Breast epithelium (tissue), 4 donors: ENCODE results near the gene ARHGEF25. TPM values are rescaled to one million over a fixed set of nuclear protein-coding genes. Genes with fewer than 3 reads are reported as not detected.
"Not testable (repeated sequence)": the region's sequence is repeated elsewhere in the genome, so short reads cannot be mapped to it uniquely, and the experiment has no call there.

Experiments used
- DNase-seq, 2 donors: peaks; one replicate each; pipeline ENCODE4 v3.0.0-alpha.2; 2019; ENCODE audit warnings: low spot score in 2 of 2
- H3K27ac ChIP-seq, 2 donors: fragments of 200-600 bp; sonication (generic) in 1 of 2; one replicate each; pipeline ENCODE4 v1.5.1; 2016 to 2019; ENCODE audit warnings: mild to moderate bottlenecking in 1 of 2
- H3K27me3 ChIP-seq, 2 donors: fragments of 200-600 bp; sonication (generic) in 1 of 2; one replicate each; pipeline versions ENCODE4 v1.5.1 to v1.6.0; 2017 to 2019; ENCODE audit warnings: control low read depth in 1 of 2, mild to moderate bottlenecking in 1 of 2
- H3K36me3 ChIP-seq: fragments of 200-600 bp; one replicate; pipeline ENCODE4 v1.5.1; 2019
- H3K4me1 ChIP-seq, 2 donors: fragments of 200-600 bp; sonication (generic); one replicate each; pipeline ENCODE4 v1.5.1; 2016 to 2019; ENCODE audit warnings: control low read depth in 1 of 2
- H3K4me3 ChIP-seq, 3 donors: fragments of 200-600 bp; sonication (generic); 1 replicate in 2 of 3; 2 replicates in 1 of 3; pipeline ENCODE4 v1.5.1; 2016 to 2019; ENCODE audit warnings: mild to moderate bottlenecking in 3 of 3, moderate library complexity in 2 of 3
- H3K9me3 ChIP-seq, 2 donors: fragments of 200-600 bp; sonication (generic) in 1 of 2; one replicate each; pipeline ENCODE4 v1.5.1; 2016 to 2019; ENCODE audit warnings: control low read depth in 1 of 2
- POLR2A ChIP-seq: fragments of 450-650 bp; IDR thresholded peaks from one replicate; pipeline ENCODE4 v1.6.1; 2016; ENCODE audit warnings: antibody characterized with exemption, mild to moderate bottlenecking, moderate library complexity
- POLR2AphosphoS5 ChIP-seq, 3 donors: sonication (generic); formaldehyde crosslinking; IDR thresholded peaks; one replicate each; pipeline ENCODE4 v1.6.1; 2017; ENCODE audit warnings: antibody characterized with exemption in 3 of 3
- intact Hi-C: fragments of 100-400 bp; cut with DNase I; formaldehyde crosslinking; loops from one replicate; pipeline ENCODE4 v1.15.1; 2023; ENCODE audit warnings: low total_unique reads
- total RNA-seq, 3 donors: library from RNA; depleted of rRNA; stranded (reverse); fragments of >200 nt; gene quantifications; one replicate each; pipeline ENCODE4 v1.1.0, GENCODE V29; 2016
- TF ChIP-seq, protein P1 (sequence below), 3 donors: fragments of 450-650 bp; IDR thresholded peaks; one replicate each; pipeline ENCODE4 v1.5.1; 2016 to 2017; ENCODE audit warnings: antibody characterized with exemption in 3 of 3, mild to moderate bottlenecking in 3 of 3, moderate library complexity in 3 of 3

ARHGEF25 gene
- 10 to 100 TPM in 2 of 3 donors, 1 to 10 TPM in 1; 8.3 to 28.2 (median 19.2) TPM for total RNA-seq

DNA sequence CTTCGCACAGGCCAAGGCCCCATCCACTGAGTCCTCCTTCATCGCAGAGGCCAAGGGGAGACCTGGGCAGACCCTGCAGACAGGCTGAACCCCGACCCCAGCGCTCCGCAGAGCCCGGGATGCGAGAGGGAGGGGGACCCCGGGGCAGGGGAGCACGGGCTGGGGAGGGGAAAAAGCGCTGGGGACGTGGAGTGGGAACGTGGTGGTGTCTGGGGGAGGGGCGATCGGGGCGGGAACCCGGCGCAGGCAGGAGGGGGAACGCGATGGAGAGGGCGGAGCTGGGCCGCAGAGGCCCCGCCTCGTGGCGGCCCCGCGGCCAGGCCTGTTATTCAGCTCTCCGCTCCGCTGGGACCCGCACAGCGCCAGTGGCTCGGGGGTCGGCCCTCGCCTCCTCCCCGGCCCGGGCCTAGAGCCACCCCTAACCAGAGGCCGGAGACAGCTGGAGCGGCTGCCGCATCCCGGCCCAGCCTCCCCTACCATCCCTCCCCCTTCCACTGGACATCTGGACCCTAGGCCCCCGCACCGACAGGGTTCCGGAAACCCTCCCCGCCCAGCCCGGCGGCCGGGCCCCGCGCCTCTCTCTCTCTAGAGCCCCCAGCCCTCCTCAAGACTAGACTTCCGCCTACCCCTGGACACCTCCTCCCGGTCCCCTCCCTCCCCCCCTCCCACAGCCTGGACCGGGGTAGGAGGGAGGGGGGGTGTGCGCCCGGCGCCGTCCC, at the start of gene ARHGEF25:
TSS of gene ARHGEF25 (plus strand) at position 328 of the 719 bp plus-strand sequence. CDS start 460 bp downstream, outside the sequence.
- intact Hi-C loops: no loop called here
- H3K27me3 ChIP-seq: no peaks in the 10 kb centered on the region
- H3K4me3 ChIP-seq: peak within 1 kb of the TSS; percentile 57 to 90 (median 77)
- H3K4me1 ChIP-seq: no peaks in the 10 kb centered on the region
- H3K36me3 ChIP-seq: no peaks in the 10 kb centered on the region
- H3K27ac ChIP-seq: peak within 1 kb of the TSS; percentile 85 to 96
- DNase-seq: peak in 1 of 2 donors; percentile 56
- TF ChIP-seq, protein P1, sequence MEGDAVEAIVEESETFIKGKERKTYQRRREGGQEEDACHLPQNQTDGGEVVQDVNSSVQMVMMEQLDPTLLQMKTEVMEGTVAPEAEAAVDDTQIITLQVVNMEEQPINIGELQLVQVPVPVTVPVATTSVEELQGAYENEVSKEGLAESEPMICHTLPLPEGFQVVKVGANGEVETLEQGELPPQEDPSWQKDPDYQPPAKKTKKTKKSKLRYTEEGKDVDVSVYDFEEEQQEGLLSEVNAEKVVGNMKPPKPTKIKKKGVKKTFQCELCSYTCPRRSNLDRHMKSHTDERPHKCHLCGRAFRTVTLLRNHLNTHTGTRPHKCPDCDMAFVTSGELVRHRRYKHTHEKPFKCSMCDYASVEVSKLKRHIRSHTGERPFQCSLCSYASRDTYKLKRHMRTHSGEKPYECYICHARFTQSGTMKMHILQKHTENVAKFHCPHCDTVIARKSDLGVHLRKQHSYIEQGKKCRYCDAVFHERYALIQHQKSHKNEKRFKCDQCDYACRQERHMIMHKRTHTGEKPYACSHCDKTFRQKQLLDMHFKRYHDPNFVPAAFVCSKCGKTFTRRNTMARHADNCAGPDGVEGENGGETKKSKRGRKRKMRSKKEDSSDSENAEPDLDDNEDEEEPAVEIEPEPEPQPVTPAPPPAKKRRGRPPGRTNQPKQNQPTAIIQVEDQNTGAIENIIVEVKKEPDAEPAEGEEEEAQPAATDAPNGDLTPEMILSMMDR (IDR thresholded peaks at IDR 0.05): no peak
- TF ChIP-seq POLR2AphosphoS5 (IDR thresholded peaks at IDR 0.05): peak in 2 of 3 donors; percentile 10 to 14
- peak; percentile 44 for TF ChIP-seq POLR2A
- no peaks in the 10 kb centered on the region for H3K9me3 ChIP-seq

DNA sequence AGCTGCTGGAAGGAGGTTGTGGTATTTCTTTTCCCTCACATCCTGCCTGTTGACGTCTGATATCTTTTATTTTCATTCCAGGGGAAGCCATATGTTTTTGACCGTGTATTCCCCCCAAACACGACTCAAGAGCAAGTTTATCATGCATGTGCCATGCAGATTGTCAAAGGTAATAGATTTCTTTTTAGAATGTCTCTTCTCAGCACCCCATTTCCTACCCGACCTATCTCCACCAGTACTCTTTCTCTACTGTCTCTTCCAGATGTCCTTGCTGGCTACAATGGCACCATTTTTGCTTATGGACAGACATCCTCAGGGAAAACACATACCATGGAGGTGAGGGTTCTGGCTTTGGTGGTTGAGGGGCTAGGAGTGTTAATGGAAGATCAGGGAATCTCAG, 47.9 kb upstream of the ARHGEF25 start:
- Histone ChIP-seq H3K36me3 (no peaks in the 10 kb centered on the region), H3K27me3 (no peaks in the 10 kb centered on the region), H3K4me1 (no peaks in the 10 kb centered on the region), H3K27ac (no peak overlapping the region), H3K4me3 (no peak overlapping the region), H3K9me3 (no peaks in the 10 kb centered on the region)
- intact Hi-C loops: no loop called here
- TF ChIP-seq POLR2AphosphoS5 (IDR thresholded peaks at IDR 0.05): no peak
- TF ChIP-seq, protein P1 (IDR thresholded peaks at IDR 0.05): no peak
- no peak for DNase-seq

DNA sequence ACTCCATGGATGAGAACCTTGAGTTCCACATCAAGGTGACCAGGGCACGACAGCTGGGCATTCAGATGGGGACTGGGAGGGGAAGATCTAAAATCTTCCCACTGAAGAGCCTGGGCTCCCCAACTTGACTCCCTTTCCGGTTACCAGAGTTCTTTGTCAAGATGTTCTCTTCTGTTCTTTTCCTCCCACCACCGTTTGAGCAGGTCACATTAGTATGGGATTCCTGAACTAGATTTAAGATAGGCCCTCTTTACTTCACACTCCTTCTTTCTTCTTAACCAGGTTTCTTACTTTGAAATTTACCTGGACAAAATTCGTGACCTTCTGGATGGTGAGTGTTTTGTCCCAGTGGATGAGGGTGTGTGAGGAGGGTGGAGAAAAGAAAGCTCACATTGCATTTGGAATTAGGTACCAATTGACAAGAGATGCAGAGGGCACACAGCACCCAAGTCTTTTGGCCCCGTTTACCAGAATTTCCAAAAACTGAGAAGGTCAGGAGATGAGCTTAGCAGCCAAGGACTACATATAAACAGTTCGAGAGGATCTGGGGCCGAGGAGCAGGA, 47.0 kb upstream of the ARHGEF25 start:
- DNase-seq: no peak
- no peaks in the 10 kb centered on the region for H3K36me3 ChIP-seq
- H3K9me3 ChIP-seq: no peaks in the 10 kb centered on the region
- H3K27ac ChIP-seq: no peak overlapping the region
- intact Hi-C loops: no loop called here
- H3K27me3 ChIP-seq: no peaks in the 10 kb centered on the region
- TF ChIP-seq POLR2AphosphoS5 (IDR thresholded peaks at IDR 0.05): no peak
- TF ChIP-seq POLR2A: no peak
- TF ChIP-seq, protein P1 (IDR thresholded peaks at IDR 0.05): no peak
- H3K4me1 ChIP-seq: no peaks in the 10 kb centered on the region
- no peak overlapping the region for H3K4me3 ChIP-seq

DNA sequence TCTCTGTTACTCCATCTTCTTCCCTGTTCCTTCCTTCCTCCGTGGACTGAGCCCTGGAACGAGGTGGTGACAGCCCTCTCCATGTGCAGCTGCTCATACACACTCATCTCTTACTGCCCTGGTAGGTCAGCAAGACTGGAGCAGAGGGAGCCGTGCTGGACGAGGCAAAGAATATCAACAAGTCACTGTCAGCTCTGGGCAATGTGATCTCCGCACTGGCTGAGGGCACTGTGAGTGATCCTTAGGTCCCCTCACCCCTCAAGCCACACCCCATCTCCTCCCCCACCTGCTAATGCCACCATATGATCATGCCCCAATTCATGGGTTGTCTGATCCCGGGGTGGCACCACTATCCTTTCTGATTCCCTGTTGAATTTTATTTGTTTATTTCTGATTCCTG, 42.4 kb upstream of the ARHGEF25 start:
- Histone ChIP-seq H3K4me3 (no peak overlapping the region), H3K9me3 (no peaks in the 10 kb centered on the region), H3K27me3 (no peaks in the 10 kb centered on the region), H3K27ac (no peak overlapping the region), H3K4me1 (no peaks in the 10 kb centered on the region), H3K36me3 (no peaks in the 10 kb centered on the region)
- no peak for DNase-seq
- TF ChIP-seq POLR2A: no peak
- no peak for TF ChIP-seq POLR2AphosphoS5 (IDR thresholded peaks at IDR 0.05)
- TF ChIP-seq, protein P1 (IDR thresholded peaks at IDR 0.05): no peak
- intact Hi-C loops: no loop called here

DNA sequence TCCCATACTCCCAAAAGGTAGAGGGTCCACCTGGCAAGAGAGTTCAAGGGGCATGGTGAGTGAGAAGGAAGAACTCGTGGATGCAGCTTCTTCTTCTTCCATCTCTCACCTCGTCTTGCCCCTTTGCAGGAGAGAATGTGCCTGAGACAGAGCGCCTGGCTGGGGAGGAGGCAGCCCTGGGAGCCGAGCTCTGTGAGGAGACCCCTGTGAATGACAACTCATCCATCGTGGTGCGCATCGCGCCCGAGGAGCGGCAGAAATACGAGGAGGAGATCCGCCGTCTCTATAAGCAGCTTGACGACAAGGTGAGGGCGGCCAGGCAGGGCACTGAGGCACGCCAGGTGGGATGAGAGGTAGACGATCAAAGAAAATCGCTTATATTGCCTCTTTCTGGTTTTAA, 41.4 kb upstream of the ARHGEF25 start:
- H3K4me3 ChIP-seq: no peak overlapping the region
- no peak overlapping the region for H3K27ac ChIP-seq
- no peaks in the 10 kb centered on the region for H3K9me3 ChIP-seq
- TF ChIP-seq, protein P1 (IDR thresholded peaks at IDR 0.05): no peak
- TF ChIP-seq POLR2AphosphoS5 (IDR thresholded peaks at IDR 0.05) (no peak), POLR2A (no peak)
- no peaks in the 10 kb centered on the region for H3K36me3 ChIP-seq
- intact Hi-C loops: no loop called here
- no peak for DNase-seq
- H3K4me1 ChIP-seq: no peaks in the 10 kb centered on the region
- H3K27me3 ChIP-seq: no peaks in the 10 kb centered on the region

DNA sequence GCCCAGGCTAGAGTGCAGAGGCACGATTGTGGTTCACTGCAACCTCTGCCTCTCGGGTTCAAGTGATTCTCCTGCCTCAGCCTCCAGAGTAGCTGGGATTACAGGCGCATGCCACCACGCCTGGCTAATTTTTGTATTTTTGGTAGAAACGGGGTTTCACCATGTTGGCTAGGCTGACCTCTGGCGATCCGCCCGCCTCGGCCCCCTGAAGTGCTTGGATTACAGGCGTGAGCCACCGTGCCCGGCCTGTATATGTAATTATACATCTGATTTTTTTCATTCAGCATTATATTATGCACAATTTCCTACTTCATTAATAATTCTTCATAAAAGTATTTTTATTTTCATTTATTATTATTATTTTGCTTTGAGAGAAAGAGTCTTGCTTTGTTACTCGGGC, 40.8 kb upstream of the ARHGEF25 start:
- H3K4me1 ChIP-seq, H3K27me3 ChIP-seq, DNase-seq, H3K4me3 ChIP-seq, H3K27ac ChIP-seq, H3K36me3 ChIP-seq, H3K9me3 ChIP-seq, intact Hi-C loops: not testable (repeated sequence)
